ENCODE measurements around the gene RAB22A. TPM values are rescaled to one million over a fixed set of nuclear protein-coding genes. Genes with fewer than 3 reads are reported as not detected.
A peak's percentile ranks its signal among the peaks of the same experiment; 100 is the strongest.

The RAB22A gene
- total and polyA plus RNA-seq, 9 of the 15 experiments (the other 6 are each of a cell fraction or from before 2014, with no cell fraction given) = 1.1 to 8.0 (median 6.7) TPM

- TF ChIP-seq, protein P1, sequence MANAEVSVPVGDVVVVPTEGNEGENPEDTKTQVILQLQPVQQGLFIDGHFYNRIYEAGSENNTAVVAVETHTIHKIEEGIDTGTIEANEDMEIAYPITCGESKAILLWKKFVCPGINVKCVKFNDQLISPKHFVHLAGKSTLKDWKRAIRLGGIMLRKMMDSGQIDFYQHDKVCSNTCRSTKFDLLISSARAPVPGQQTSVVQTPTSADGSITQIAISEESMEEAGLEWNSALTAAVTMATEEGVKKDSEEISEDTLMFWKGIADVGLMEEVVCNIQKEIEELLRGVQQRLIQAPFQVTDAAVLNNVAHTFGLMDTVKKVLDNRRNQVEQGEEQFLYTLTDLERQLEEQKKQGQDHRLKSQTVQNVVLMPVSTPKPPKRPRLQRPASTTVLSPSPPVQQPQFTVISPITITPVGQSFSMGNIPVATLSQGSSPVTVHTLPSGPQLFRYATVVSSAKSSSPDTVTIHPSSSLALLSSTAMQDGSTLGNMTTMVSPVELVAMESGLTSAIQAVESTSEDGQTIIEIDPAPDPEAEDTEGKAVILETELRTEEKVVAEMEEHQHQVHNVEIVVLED (CRISPR knock-in tag; IDR thresholded peaks at IDR 0.05) = peak; percentile 50; the same call in 1 of the 2 replicates
- TF ChIP-seq CREB5 (CRISPR knock-in tag; IDR thresholded peaks at IDR 0.05) (no peak), SRSF7 (optimal IDR thresholded peaks at IDR 0.05; ENCODE audit: low read depth, low read length) (no peak), GATAD2B (IDR thresholded peaks at IDR 0.05; ENCODE audit: borderline replicate concordance) (peak; percentile 92), TBL1XR1 (IDR thresholded peaks at IDR 0.05; ENCODE audit: low read length in 2 of 2) (no peak), REST (IDR thresholded peaks at IDR 0.05; ENCODE audit: borderline replicate concordance) (peak; percentile 30), REST (CRISPR knock-in tag; IDR thresholded peaks at IDR 0.05; ENCODE audit: low read depth) (no peak), RB1 (IDR thresholded peaks at IDR 0.05; ENCODE audit: low read depth) (peak; percentile 86), SIN3A (IDR thresholded peaks at IDR 0.05; ENCODE audit: borderline replicate concordance in 2 of 2, control insufficient read depth in 1 of 2, low read depth in 2 of 2, low read length in 2 of 2) (peak; percentile 45 to 95; a peak in 3 of 4 replicates), PYGO2 (tag; IDR thresholded peaks at IDR 0.05) (no peak), TFAM (CRISPR knock-in tag; conservative IDR thresholded peaks at IDR 0.05) (no peak), CREM (IDR thresholded peaks at IDR 0.05; ENCODE audit: low read depth) (peak; percentile 56; the same call in 1 of the 2 replicates)
- TF ChIP-seq, protein P2, sequence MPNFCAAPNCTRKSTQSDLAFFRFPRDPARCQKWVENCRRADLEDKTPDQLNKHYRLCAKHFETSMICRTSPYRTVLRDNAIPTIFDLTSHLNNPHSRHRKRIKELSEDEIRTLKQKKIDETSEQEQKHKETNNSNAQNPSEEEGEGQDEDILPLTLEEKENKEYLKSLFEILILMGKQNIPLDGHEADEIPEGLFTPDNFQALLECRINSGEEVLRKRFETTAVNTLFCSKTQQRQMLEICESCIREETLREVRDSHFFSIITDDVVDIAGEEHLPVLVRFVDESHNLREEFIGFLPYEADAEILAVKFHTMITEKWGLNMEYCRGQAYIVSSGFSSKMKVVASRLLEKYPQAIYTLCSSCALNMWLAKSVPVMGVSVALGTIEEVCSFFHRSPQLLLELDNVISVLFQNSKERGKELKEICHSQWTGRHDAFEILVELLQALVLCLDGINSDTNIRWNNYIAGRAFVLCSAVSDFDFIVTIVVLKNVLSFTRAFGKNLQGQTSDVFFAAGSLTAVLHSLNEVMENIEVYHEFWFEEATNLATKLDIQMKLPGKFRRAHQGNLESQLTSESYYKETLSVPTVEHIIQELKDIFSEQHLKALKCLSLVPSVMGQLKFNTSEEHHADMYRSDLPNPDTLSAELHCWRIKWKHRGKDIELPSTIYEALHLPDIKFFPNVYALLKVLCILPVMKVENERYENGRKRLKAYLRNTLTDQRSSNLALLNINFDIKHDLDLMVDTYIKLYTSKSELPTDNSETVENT (CRISPR knock-in tag; IDR thresholded peaks at IDR 0.05) = peak; percentile 95
Observed at GRCh38 chr20:58309591-58310290, at the start of gene RAB22A (continued).
